CD4-positive, alpha-beta T cell (primary cell): ENCODE measurements around the gene PANX2. TPM values are rescaled to one million over a fixed set of nuclear protein-coding genes. Genes with fewer than 3 reads are reported as not detected.
A peak's percentile ranks its signal among the peaks of the same experiment; 100 is the strongest.

ENCODE experiments used
- ATAC-seq: fragments of 200-7000 bp; cut with Tn5 transposase; one replicate; pipeline ENCODE4 v1.10.0; 2022; ENCODE audit warnings: mild to moderate bottlenecking; ENCODE audit not compliant: poor library complexity
- CTCF ChIA-PET: fragments of 350-600 bp; sonication (Branson Sonifier 250); formaldehyde crosslinking; loops from one replicate; lab custom pipeline; 2021; ENCODE audit warnings: antibody characterized with exemption, inconsistent platforms; lab: Charles Lee
- POLR2A ChIA-PET: fragments of 350-600 bp; sonication (Branson Sonifier 250); formaldehyde crosslinking; loops from one replicate; lab custom pipeline; 2021; ENCODE audit warnings: antibody characterized with exemption, inconsistent platforms; lab: Charles Lee
- DNase-seq, 14 experiments: peaks; one replicate each; pipeline ENCODE4 v3.0.0-alpha.2; 2013 to 2020; ENCODE audit warnings: mixed read lengths in 2 of 14
- H3K27ac ChIP-seq, 2 donors: one replicate each; pipeline versions ENCODE4 v1.5.1 to v1.7.0; 2013; ENCODE audit warnings: low read length in 2 of 2, low read depth in 1 of 2, mild to moderate bottlenecking in 1 of 2
- H3K27me3 ChIP-seq, 2 experiments: 1 replicate in 1 of 2; 2 replicates in 1 of 2; pipeline versions ENCODE4 v1.6.1 to v1.7.0; 2013; ENCODE audit warnings: low read length in 2 of 2, control low read depth in 1 of 2, mild to moderate bottlenecking in 1 of 2, moderate library complexity in 1 of 2; ENCODE audit not compliant: insufficient read depth in 2 of 2, control insufficient read depth in 1 of 2
- H3K36me3 ChIP-seq: one replicate; pipeline ENCODE4 v1.6.1; 2013; ENCODE audit warnings: low read length, control low read depth; ENCODE audit not compliant: insufficient read depth
- H3K4me1 ChIP-seq: one replicate; pipeline ENCODE4 v1.6.1; 2013; ENCODE audit warnings: low read length, control low read depth; ENCODE audit not compliant: insufficient read depth
- H3K4me3 ChIP-seq: one replicate; pipeline ENCODE4 v1.5.1; 2013; ENCODE audit warnings: mild to moderate bottlenecking, low read length, moderate library complexity
- H3K9me3 ChIP-seq, 2 experiments: 1 replicate in 1 of 2; 2 replicates in 1 of 2; pipeline versions ENCODE4 v1.6.1 to v1.7.0; 2013; ENCODE audit warnings: low read length in 2 of 2, mild to moderate bottlenecking in 2 of 2, control low read depth in 1 of 2, moderate library complexity in 1 of 2; ENCODE audit not compliant: control insufficient read depth in 1 of 2, insufficient read depth in 1 of 2
- H3K27ac Mint-ChIP-seq: one replicate; pipeline ENCODE4 v1.8.0; 2020; ENCODE audit warnings: mixed read lengths
- H3K27me3 Mint-ChIP-seq: one replicate; pipeline ENCODE4 v1.8.0; 2021; ENCODE audit warnings: mixed read lengths
- H3K36me3 Mint-ChIP-seq: one replicate; pipeline ENCODE4 v1.8.0; 2021; ENCODE audit warnings: low read depth, mixed read lengths
- H3K4me1 Mint-ChIP-seq: one replicate; pipeline ENCODE4 v1.8.0; 2021; ENCODE audit warnings: low read depth, mixed read lengths
- H3K4me3 Mint-ChIP-seq: one replicate; pipeline ENCODE4 v1.8.0; 2020; ENCODE audit warnings: mild to moderate bottlenecking, mixed read lengths
- H3K9me3 Mint-ChIP-seq: one replicate; pipeline ENCODE4 v1.8.0; 2020; ENCODE audit warnings: mixed read lengths
- intact Hi-C, 2 experiments: fragments of 100-400 bp; cut with DNase I in 1 of 2; cut with micrococcal nuclease in 1 of 2; formaldehyde crosslinking; loops; one replicate each; pipeline versions ENCODE4 v1.15.1 to v1.9.0; 2023 to 2025; cut with DNase I, micrococcal nuclease
- total RNA-seq, 174 experiments: library from RNA in 2 of 174; stranded (reverse) in 2 of 174; gene quantifications; one replicate each; pipeline ENCODE4 v1.2.3 and lab custom pipeline; 2021 to 2026
- TF ChIP-seq, protein P1 (sequence below): fragments of 200-600 bp; IDR thresholded peaks from one replicate; pipeline ENCODE4 v1.8.0; 2022; ENCODE audit warnings: antibody characterized with exemption, mild to moderate bottlenecking

Gene PANX2
- total RNA-seq, 2 experiments from 2014 or later: 0.11 to 0.16 TPM

DNA sequence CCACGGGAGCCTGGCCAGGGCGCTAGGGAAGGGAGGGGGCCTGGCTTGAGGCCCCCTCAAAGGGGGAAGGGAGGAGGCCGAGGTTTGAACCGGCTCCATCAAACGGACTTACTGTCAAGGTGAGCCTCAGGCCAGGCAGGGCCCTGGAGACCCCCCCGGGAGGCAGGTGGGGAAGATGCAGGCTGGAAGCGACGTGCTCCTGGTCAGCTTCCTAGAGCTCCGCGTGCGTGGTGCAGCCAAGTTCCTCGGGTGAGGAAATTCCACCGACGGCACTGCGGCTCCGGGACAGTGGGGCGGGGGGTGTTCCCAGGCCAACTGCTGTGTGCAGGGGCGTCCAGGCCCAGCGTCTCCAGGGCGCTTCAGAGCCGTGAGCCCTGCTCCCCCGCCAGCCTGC lies 7.9 kb downstream of the PANX2 start:
- intact Hi-C loops: no loop called here
- H3K9me3 Mint-ChIP-seq: no peaks in the 10 kb centered on the region
- no peak overlapping the region for H3K27ac ChIP-seq

DNA sequence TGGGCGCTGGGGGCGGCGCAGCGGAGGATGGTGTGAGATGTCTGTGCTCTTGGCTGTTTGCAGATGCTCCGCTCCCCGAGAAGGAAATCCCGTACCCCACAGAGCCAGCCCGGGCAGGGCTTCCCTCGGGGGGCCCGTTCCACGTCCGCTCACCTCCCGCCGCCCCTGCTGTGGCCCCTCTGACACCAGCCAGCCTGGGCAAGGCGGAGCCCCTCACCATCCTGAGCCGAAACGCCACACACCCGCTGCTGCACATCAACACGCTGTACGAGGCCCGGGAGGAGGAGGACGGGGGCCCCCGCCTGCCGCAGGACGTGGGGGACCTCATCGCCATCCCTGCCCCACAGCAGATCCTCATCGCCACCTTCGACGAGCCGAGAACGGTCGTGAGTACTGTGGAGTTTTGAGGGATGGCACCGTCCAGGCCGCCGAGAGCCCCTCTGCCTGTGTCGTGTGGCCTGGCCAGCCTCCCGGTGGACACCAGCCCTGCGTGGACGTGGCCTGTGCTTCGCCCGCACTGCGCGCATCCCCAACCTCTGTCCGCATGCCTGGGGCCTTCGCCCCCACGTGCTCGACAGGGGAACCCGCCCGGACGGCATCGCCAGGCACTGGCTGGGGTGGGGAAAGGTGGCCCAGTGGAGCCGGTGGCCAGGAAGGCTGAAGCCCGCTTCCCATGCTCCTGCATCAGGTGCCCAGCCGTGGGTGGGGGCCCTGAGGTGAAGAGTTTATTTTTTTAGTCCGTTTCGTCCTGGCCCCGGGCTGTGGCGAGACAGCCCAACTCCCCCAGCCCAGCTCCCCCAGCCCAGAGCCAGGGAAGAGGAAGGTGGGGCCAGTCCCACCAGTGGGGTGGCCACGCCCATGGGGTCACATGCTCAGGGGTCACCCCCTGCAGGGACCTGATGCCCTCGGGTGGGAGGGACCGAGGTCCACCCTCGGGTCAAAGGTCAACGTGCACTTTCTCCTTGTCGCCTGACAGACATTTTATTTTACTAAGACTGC lies 8.6 kb downstream of the PANX2 start:
- ATAC-seq (no peak), DNase-seq (peak in 2 of 14 experiments; percentile 17 to 23)
- Mint-ChIP-seq H3K27ac (no peak overlapping the region), H3K4me3 (no peak overlapping the region), H3K27me3 (peaks cover 8% of the 10 kb centered on the region), H3K9me3 (no peaks in the 10 kb centered on the region), H3K4me1 (no peaks in the 10 kb centered on the region), H3K36me3 (no peaks in the 10 kb centered on the region)
- no peak overlapping the region for H3K4me3 ChIP-seq
- POLR2A ChIA-PET: no interaction called here
- TF ChIP-seq, protein P1, sequence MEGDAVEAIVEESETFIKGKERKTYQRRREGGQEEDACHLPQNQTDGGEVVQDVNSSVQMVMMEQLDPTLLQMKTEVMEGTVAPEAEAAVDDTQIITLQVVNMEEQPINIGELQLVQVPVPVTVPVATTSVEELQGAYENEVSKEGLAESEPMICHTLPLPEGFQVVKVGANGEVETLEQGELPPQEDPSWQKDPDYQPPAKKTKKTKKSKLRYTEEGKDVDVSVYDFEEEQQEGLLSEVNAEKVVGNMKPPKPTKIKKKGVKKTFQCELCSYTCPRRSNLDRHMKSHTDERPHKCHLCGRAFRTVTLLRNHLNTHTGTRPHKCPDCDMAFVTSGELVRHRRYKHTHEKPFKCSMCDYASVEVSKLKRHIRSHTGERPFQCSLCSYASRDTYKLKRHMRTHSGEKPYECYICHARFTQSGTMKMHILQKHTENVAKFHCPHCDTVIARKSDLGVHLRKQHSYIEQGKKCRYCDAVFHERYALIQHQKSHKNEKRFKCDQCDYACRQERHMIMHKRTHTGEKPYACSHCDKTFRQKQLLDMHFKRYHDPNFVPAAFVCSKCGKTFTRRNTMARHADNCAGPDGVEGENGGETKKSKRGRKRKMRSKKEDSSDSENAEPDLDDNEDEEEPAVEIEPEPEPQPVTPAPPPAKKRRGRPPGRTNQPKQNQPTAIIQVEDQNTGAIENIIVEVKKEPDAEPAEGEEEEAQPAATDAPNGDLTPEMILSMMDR: no peak
- no peak overlapping the region for H3K27ac ChIP-seq
- H3K27me3 ChIP-seq: no peaks in the 10 kb centered on the region
- intact Hi-C loops: no loop called here
- CTCF ChIA-PET: no interaction called here
- no peaks in the 10 kb centered on the region for H3K4me1 ChIP-seq
- H3K9me3 ChIP-seq: peaks cover 0 to 4% of the 10 kb centered on the region in 2 experiments
- no peaks in the 10 kb centered on the region for H3K36me3 ChIP-seq

More for the DNA sequence above, 7.9 kb downstream of the PANX2 start:
- ChIA-PET POLR2A (no interaction called here), CTCF (no interaction called here)
- no peak for ATAC-seq
- Mint-ChIP-seq H3K27ac (no peak overlapping the region), H3K4me3 (no peak overlapping the region), H3K36me3 (no peaks in the 10 kb centered on the region), H3K4me1 (no peaks in the 10 kb centered on the region), H3K27me3 (peaks cover 8% of the 10 kb centered on the region)
- TF ChIP-seq, protein P1: no peak
- no peaks in the 10 kb centered on the region for H3K4me1 ChIP-seq
- H3K27me3 ChIP-seq: peaks cover 5% of the 10 kb centered on the region in 2 experiments
- H3K9me3 ChIP-seq: peaks cover 0 to 4% of the 10 kb centered on the region in 2 experiments
- H3K36me3 ChIP-seq: no peaks in the 10 kb centered on the region
- no peak overlapping the region for H3K4me3 ChIP-seq
- DNase-seq: peak in 1 of 14 experiments; percentile 19

DNA sequence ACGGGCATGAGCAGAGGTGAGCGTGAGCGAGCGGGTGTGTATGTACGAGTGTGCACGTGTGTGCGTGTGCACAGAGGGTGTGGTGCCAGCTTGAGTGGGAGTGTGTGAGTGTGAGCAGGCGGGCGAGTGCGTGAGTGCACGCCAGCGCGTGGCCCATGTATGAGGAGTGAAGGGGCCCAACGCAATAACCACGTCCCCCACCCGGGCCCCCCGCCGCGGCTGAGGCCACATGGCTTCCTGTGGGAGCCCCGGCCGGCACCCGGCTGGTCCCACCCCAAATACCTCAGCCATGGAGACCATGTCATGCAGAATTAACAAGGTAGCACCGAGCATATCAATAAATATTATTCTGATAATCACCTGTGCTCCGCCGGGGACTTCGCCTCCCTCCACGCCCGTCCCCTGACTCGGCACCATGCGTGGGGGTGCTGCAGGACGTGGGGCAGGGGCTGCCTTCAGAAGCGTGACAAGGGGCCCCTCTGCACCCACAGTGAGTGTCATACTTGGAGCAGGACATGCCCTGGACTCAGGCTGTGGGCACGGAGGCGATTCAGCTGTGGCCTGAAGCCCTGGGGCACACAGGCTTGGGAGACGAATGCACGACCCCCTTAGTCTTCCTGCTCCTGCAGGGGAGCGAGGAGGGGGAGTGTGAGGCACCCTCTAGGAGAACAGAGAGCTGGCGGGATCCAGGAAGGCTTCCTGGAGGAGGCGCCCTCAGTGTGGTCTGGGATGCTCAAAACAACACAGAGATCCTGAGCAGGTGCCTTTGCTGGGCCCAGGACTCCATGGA lies 9.6 kb downstream of the PANX2 start:
- Histone ChIP-seq H3K9me3 (peaks cover 0 to 4% of the 10 kb centered on the region in 2 experiments), H3K27me3 (peaks cover 0 to 2% of the 10 kb centered on the region in 2 experiments), H3K4me1 (peaks cover 8% of the 10 kb centered on the region), H3K36me3 (no peaks in the 10 kb centered on the region), H3K4me3 (no peak overlapping the region), H3K27ac (no peak overlapping the region)
- peak in 1 of 14 experiments; percentile 24 for DNase-seq
- ChIA-PET POLR2A (no interaction called here), CTCF (no interaction called here)
- Mint-ChIP-seq H3K9me3 (no peaks in the 10 kb centered on the region), H3K27ac (no peak overlapping the region), H3K27me3 (peaks cover 8% of the 10 kb centered on the region), H3K4me1 (no peaks in the 10 kb centered on the region), H3K36me3 (no peaks in the 10 kb centered on the region), H3K4me3 (peak overlapping the region; percentile 11)
- intact Hi-C loops: no loop called here
- TF ChIP-seq, protein P1: no peak
- ATAC-seq: no peak
